HG03521 (cell line): ENCODE data around the gene CEBPZ.
"Not testable (repeated sequence)": the region's sequence is repeated elsewhere in the genome, so short reads cannot be mapped to it uniquely, and the experiment has no call there.

Source experiments
- ATAC-seq: cut with Tn5 transposase; IDR thresholded peaks from one replicate; pipeline ENCODE4 v1.9.1; 2021; ENCODE audit warnings: mild to moderate bottlenecking, moderate library complexity; ENCODE audit not compliant: unreplicated experiment

Gene CEBPZ

GRCh38 chr2:37231241-37232130 is at the start of gene CEBPZ, which contains the start of gene NDUFAF7:
Gene CEBPZ, minus strand, starts transcription at chr2:37231596. Its CDS starts 29 bp downstream, at chr2:37231567.
Gene NDUFAF7, plus strand, starts transcription at chr2:37231658. Its CDS starts 48 bp downstream, at chr2:37231706.
- ATAC-seq: peak; percentile 91

- ATAC-seq: no peak
Measured at GRCh38 chr2:37276291-37276690, 44.9 kb upstream of the CEBPZ start.

- no peak for ATAC-seq
Measured at GRCh38 chr2:37274359-37274965, 43.1 kb upstream of the CEBPZ start.

- no peak for ATAC-seq
Measured at GRCh38 chr2:37271376-37272067, 40.1 kb upstream of the CEBPZ start.

GRCh38 chr2:37268111-37268510 is 36.7 kb upstream of the CEBPZ start:
- no peak for ATAC-seq

- ATAC-seq: no peak
Measured at GRCh38 chr2:37267685-37268084, 36.3 kb upstream of the CEBPZ start.

- no peak for ATAC-seq
Measured at GRCh38 chr2:37263839-37264238, 32.4 kb upstream of the CEBPZ start.

GRCh38 chr2:37262522-37262921 is 31.1 kb upstream of the CEBPZ start:
- no peak for ATAC-seq

- ATAC-seq: no peak
Measured at GRCh38 chr2:37250869-37251740, 19.7 kb upstream of the CEBPZ start.

GRCh38 chr2:37246205-37246604 is 14.8 kb upstream of the CEBPZ start:
- ATAC-seq: no peak

GRCh38 chr2:37244755-37245154 is 13.4 kb upstream of the CEBPZ start:
- ATAC-seq: no peak

- peak; percentile 78 for ATAC-seq
Measured at GRCh38 chr2:37244017-37244416, 12.6 kb upstream of the CEBPZ start.

GRCh38 chr2:37243435-37243834 is 12.0 kb upstream of the CEBPZ start:
- no peak for ATAC-seq

- no peak for ATAC-seq
Measured at GRCh38 chr2:37232131-37232933, 936 bp upstream of the CEBPZ start.

- ATAC-seq: no peak
Measured at GRCh38 chr2:37230581-37230980, 815 bp downstream of the CEBPZ start.

GRCh38 chr2:37228788-37229187 is 2.6 kb downstream of the CEBPZ start:
- no peak for ATAC-seq

GRCh38 chr2:37226863-37227262 is 4.5 kb downstream of the CEBPZ start:
- ATAC-seq: no peak

- not testable (repeated sequence) for ATAC-seq
Measured at GRCh38 chr2:37225129-37225528, 6.3 kb downstream of the CEBPZ start.

- no peak for ATAC-seq
Measured at GRCh38 chr2:37224063-37224462, 7.3 kb downstream of the CEBPZ start.

- no peak for ATAC-seq
Measured at GRCh38 chr2:37223131-37223530, 8.3 kb downstream of the CEBPZ start.
